Astrocyte (in vitro differentiated cells and primary cell): Measurements from ENCODE around the gene PLAC1. TPM values are rescaled to one million over a fixed set of nuclear protein-coding genes. Genes with fewer than 3 reads are reported as not detected.

Source experiments
- DNase-seq: peaks from one replicate; pipeline ENCODE4 v3.0.0-alpha.2; 2010; ENCODE audit warnings: low read depth
- FAIRE-seq: peaks from 2 replicates; lab custom pipeline; 2011; peaks lifted over from hg19 to GRCh38; lab: Jason Lieb, UNC
- H2AFZ ChIP-seq: 2 replicates; pipeline ENCODE4 v1.6.0; 2012; ENCODE audit warnings: low read depth, low read length, inconsistent platforms
- H3K27ac ChIP-seq: 2 replicates; pipeline ENCODE4 v1.5.1; 2011; ENCODE audit warnings: low read depth, low read length, inconsistent platforms
- H3K27me3 ChIP-seq: 2 replicates; pipeline ENCODE4 v1.6.0; 2011; ENCODE audit warnings: low read length, inconsistent platforms; ENCODE audit not compliant: insufficient read depth
- H3K36me3 ChIP-seq: 2 replicates; pipeline ENCODE4 v1.5.1; 2011; ENCODE audit warnings: low read length, inconsistent platforms; ENCODE audit not compliant: insufficient read depth
- H3K4me1 ChIP-seq: 2 replicates; pipeline ENCODE4 v1.5.1; 2011; ENCODE audit warnings: low read length, inconsistent platforms; ENCODE audit not compliant: insufficient read depth
- H3K4me2 ChIP-seq: 2 replicates; pipeline ENCODE4 v1.6.0; 2012; ENCODE audit warnings: low read length, inconsistent platforms
- H3K4me3 ChIP-seq: 2 replicates; pipeline ENCODE4 v1.5.1; 2011; ENCODE audit warnings: low read depth, mild to moderate bottlenecking, low read length, inconsistent platforms; ENCODE audit not compliant: insufficient read depth
- H3K79me2 ChIP-seq: 2 replicates; pipeline ENCODE4 v1.6.0; 2012; ENCODE audit warnings: mild to moderate bottlenecking, low read length, inconsistent platforms; ENCODE audit not compliant: insufficient read depth
- H3K9ac ChIP-seq: 2 replicates; pipeline ENCODE4 v1.6.0; 2012; ENCODE audit warnings: mild to moderate bottlenecking, low read length, inconsistent platforms
- H3K9me3 ChIP-seq: 2 replicates; pipeline ENCODE4 v1.5.1; 2012; ENCODE audit warnings: low read depth, mild to moderate bottlenecking, low read length, inconsistent platforms; ENCODE audit not compliant: insufficient read depth
- H4K20me1 ChIP-seq: 2 replicates; pipeline ENCODE4 v1.6.0; 2012; ENCODE audit warnings: low read length, inconsistent platforms; ENCODE audit not compliant: insufficient read depth
- H3K27ac Mint-ChIP-seq: one replicate; pipeline ENCODE4 v1.8.0; 2021; ENCODE audit warnings: mild to moderate bottlenecking, mixed read lengths; ENCODE audit not compliant: unreplicated experiment
- H3K27me3 Mint-ChIP-seq: one replicate; pipeline ENCODE4 v1.8.0; 2021; ENCODE audit warnings: low read depth, mixed read lengths; ENCODE audit not compliant: unreplicated experiment
- H3K36me3 Mint-ChIP-seq: one replicate; pipeline ENCODE4 v1.8.0; 2021; ENCODE audit warnings: low read depth, mixed read lengths; ENCODE audit not compliant: unreplicated experiment
- H3K4me1 Mint-ChIP-seq: one replicate; pipeline ENCODE4 v1.8.0; 2021; ENCODE audit warnings: low read depth, mixed read lengths; ENCODE audit not compliant: unreplicated experiment
- H3K4me3 Mint-ChIP-seq: one replicate; pipeline ENCODE4 v1.8.0; 2021; ENCODE audit warnings: mild to moderate bottlenecking, moderate library complexity, mixed read lengths; ENCODE audit not compliant: unreplicated experiment
- H3K9me3 Mint-ChIP-seq: one replicate; pipeline ENCODE4 v1.8.0; 2021; ENCODE audit warnings: mild to moderate bottlenecking, mixed read lengths; ENCODE audit not compliant: unreplicated experiment
- CTCF ChIP-seq: IDR thresholded peaks from 2 replicates; pipeline ENCODE4 v1.5.1; 2011; ENCODE audit warnings: low read depth, mild to moderate bottlenecking, inconsistent platforms, low read length, moderate library complexity; ENCODE audit not compliant: insufficient read depth
- EZH2 ChIP-seq: IDR thresholded peaks from 2 replicates; pipeline ENCODE4 v1.6.1; 2012; ENCODE audit warnings: mild to moderate bottlenecking, low read length, inconsistent platforms; ENCODE audit not compliant: insufficient read depth
- total RNA-seq: library from RNA; stranded (reverse); gene quantifications from 2 replicates; pipeline ENCODE4 v1.2.1, GENCODE V29; 2021

PLAC1 gene
- total RNA-seq, 1 donor from 2014 or later, result 0.61 TPM

- Histone ChIP-seq H3K4me3 (no peak overlapping the region), H3K4me2 (no peak overlapping the region), H3K27ac (no peak overlapping the region), H3K36me3 (no peaks in the 10 kb centered on the region), H3K4me1 (no peaks in the 10 kb centered on the region), H4K20me1 (no peaks in the 10 kb centered on the region), H3K9ac (no peak overlapping the region), H3K9me3 (no peaks in the 10 kb centered on the region), H2AFZ (no peak overlapping the region), H3K79me2 (no peaks in the 10 kb centered on the region), H3K27me3 (no peaks in the 10 kb centered on the region)
- no peak overlapping the region for H3K4me3 Mint-ChIP-seq
- H3K36me3 Mint-ChIP-seq, result no peaks in the 10 kb centered on the region
- no peaks in the 10 kb centered on the region for H3K4me1 Mint-ChIP-seq
- no peaks in the 10 kb centered on the region for H3K9me3 Mint-ChIP-seq
- no peak for DNase-seq
- peaks cover 2% of the 10 kb centered on the region for H3K27me3 Mint-ChIP-seq
- FAIRE-seq, result no peak
- no peak for TF ChIP-seq CTCF
- no peak overlapping the region for H3K27ac Mint-ChIP-seq
Measured at GRCh38 chrX:134562002-134562401, 96.3 kb downstream of the PLAC1 start.

- Mint-ChIP-seq H3K4me1 (peaks cover 3% of the 10 kb centered on the region), H3K27me3 (peaks cover 2% of the 10 kb centered on the region), H3K9me3 (no peaks in the 10 kb centered on the region), H3K36me3 (no peaks in the 10 kb centered on the region), H3K4me3 (no peak overlapping the region), H3K27ac (no peak overlapping the region)
- Histone ChIP-seq H3K4me2 (no peak overlapping the region), H3K79me2 (no peaks in the 10 kb centered on the region), H3K36me3 (no peaks in the 10 kb centered on the region), H3K4me3 (no peak overlapping the region), H3K9ac (no peak overlapping the region), H2AFZ (no peak overlapping the region), H3K27me3 (no peaks in the 10 kb centered on the region), H4K20me1 (no peaks in the 10 kb centered on the region), H3K9me3 (no peaks in the 10 kb centered on the region), H3K4me1 (no peaks in the 10 kb centered on the region), H3K27ac (no peak overlapping the region)
- FAIRE-seq, result no peak
- no peak for DNase-seq
- no peak for TF ChIP-seq CTCF
- TF ChIP-seq EZH2, result no peak
Measured at GRCh38 chrX:134558133-134558532, 100.1 kb downstream of the PLAC1 start.

GRCh38 chrX:134554291-134554690, 104.0 kb downstream of the PLAC1 start:
- Mint-ChIP-seq H3K27me3 (no peaks in the 10 kb centered on the region), H3K4me1 (peaks cover 13% of the 10 kb centered on the region), H3K9me3 (no peaks in the 10 kb centered on the region), H3K36me3 (no peaks in the 10 kb centered on the region), H3K4me3 (peak overlapping the region; percentile 29), H3K27ac (no peak overlapping the region)
- Histone ChIP-seq H3K36me3 (no peaks in the 10 kb centered on the region), H3K27ac (no peak overlapping the region), H3K4me3 (no peak overlapping the region), H3K4me1 (peaks cover 24% of the 10 kb centered on the region), H3K9me3 (no peaks in the 10 kb centered on the region), H2AFZ (no peak overlapping the region), H4K20me1 (no peaks in the 10 kb centered on the region), H3K9ac (no peak overlapping the region), H3K27me3 (no peaks in the 10 kb centered on the region), H3K79me2 (no peaks in the 10 kb centered on the region), H3K4me2 (no peak overlapping the region)
- no peak for FAIRE-seq
- TF ChIP-seq EZH2 (no peak), CTCF (no peak)
- no peak for DNase-seq
